Esophagus muscularis mucosa (tissue), 3 donors: ENCODE results near the gene GPR42.

Source experiments
- CTCF ChIP-seq, 3 experiments: fragments of 200-600 bp in 2 of 3; fragments of 450-650 bp in 1 of 3; sonication (generic) in 2 of 3; IDR thresholded peaks; one replicate each; pipeline ENCODE4 v1.5.1; 2017 to 2019; ENCODE audit warnings: antibody characterized with exemption in 3 of 3, mild to moderate bottlenecking in 2 of 3, moderate library complexity in 1 of 3
- EP300 ChIP-seq: sonication (generic); formaldehyde crosslinking; IDR thresholded peaks from one replicate; pipeline ENCODE4 v1.6.1; 2017; ENCODE audit warnings: antibody characterized with exemption

- no peak for TF ChIP-seq EP300
- TF ChIP-seq CTCF (IDR thresholded peaks at IDR 0.05): no peak
These were observed 32.4 kb downstream of the GPR42 start for GRCh38 chr19:35403116-35403760.
